WTC11 (cell line): ENCODE results near the gene ARSJ. TPM values are rescaled to one million over a fixed set of nuclear protein-coding genes. Genes with fewer than 3 reads are reported as not detected.
A peak's percentile ranks its signal among the peaks of the same experiment; 100 is the strongest.

Experiments used
- ATAC-seq: fragments of 200-7000 bp; cut with Tn5 transposase; 2 replicates; pipeline ENCODE4 v1.10.0; 2021; ENCODE audit warnings: mild to moderate bottlenecking, moderate library complexity
- CTCF ChIA-PET: fragments of 300-600 bp; sonication (Branson Sonifier 250); formaldehyde crosslinking; loops from one replicate; lab custom pipeline; 2021; ENCODE audit warnings: antibody characterized with exemption; lab: Charles Lee
- POLR2A ChIA-PET: fragments of 350-600 bp; sonication (Branson Sonifier 250); formaldehyde crosslinking; loops from one replicate; lab custom pipeline; 2021; ENCODE audit warnings: antibody characterized with exemption; lab: Charles Lee
- DNase-seq: peaks from one replicate; pipeline ENCODE4 v3.0.0; 2021; ENCODE audit warnings: low spot score
- H3K27ac Mint-ChIP-seq: 2 replicates; pipeline ENCODE4 v1.8.0; 2021; ENCODE audit warnings: mixed read lengths
- H3K27me3 Mint-ChIP-seq: 2 replicates; pipeline ENCODE4 v1.8.0; 2021; ENCODE audit warnings: low read depth, mild to moderate bottlenecking, moderate library complexity, mixed read lengths
- H3K36me3 Mint-ChIP-seq: 2 replicates; pipeline ENCODE4 v1.8.0; 2021; ENCODE audit warnings: mixed read lengths
- H3K4me1 Mint-ChIP-seq: 2 replicates; pipeline ENCODE4 v1.8.0; 2022; ENCODE audit warnings: mixed read lengths
- H3K4me3 Mint-ChIP-seq: 2 replicates; pipeline ENCODE4 v1.8.0; 2021; ENCODE audit warnings: mild to moderate bottlenecking, moderate library complexity, mixed read lengths
- H3K9me3 Mint-ChIP-seq: 2 replicates; pipeline ENCODE4 v1.8.0; 2021; ENCODE audit warnings: mixed read lengths
- CDX4 ChIP-seq: fragments of 250-450 bp; sonication (Bioruptor Pico); IDR thresholded peaks from 2 replicates; pipeline ENCODE4 v1.9.0; 2021; ENCODE audit warnings: moderate library complexity, mild to moderate bottlenecking, inconsistent platforms, borderline replicate concordance
- CREB1 ChIP-seq: sonication (generic); formaldehyde crosslinking; IDR thresholded peaks from 2 replicates; pipeline ENCODE4 v1.8.0; 2023; ENCODE audit warnings: mild to moderate bottlenecking, missing genetic modification reagents
- EMX1 ChIP-seq: fragments of 250-450 bp; sonication (Bioruptor Pico); IDR thresholded peaks from 2 replicates; pipeline ENCODE4 v1.8.0; 2021; ENCODE audit warnings: mild to moderate bottlenecking
- FOXJ3 ChIP-seq: sonication (generic); formaldehyde crosslinking; IDR thresholded peaks from 2 replicates; pipeline ENCODE4 v1.9.0; 2021; ENCODE audit warnings: missing genetic modification reagents, mild to moderate bottlenecking, borderline replicate concordance
- FOXP4 ChIP-seq: sonication (generic); formaldehyde crosslinking; IDR thresholded peaks from 2 replicates; pipeline ENCODE4 v1.8.0; 2022; ENCODE audit warnings: mild to moderate bottlenecking, missing genetic modification reagents
- GRHL2 ChIP-seq: fragments of 250-450 bp; sonication (Bioruptor Pico); IDR thresholded peaks from 2 replicates; pipeline ENCODE4 v1.8.0; 2022; ENCODE audit warnings: mild to moderate bottlenecking, moderate library complexity; ENCODE audit not compliant: insufficient replicate concordance, severe bottlenecking
- HMGA2 ChIP-seq: fragments of 250-450 bp; sonication (Bioruptor Pico); IDR thresholded peaks from 2 replicates; pipeline ENCODE4 v1.4.0; 2021; ENCODE audit warnings: mild to moderate bottlenecking, moderate library complexity
- HMGXB4 ChIP-seq: sonication (generic); formaldehyde crosslinking; IDR thresholded peaks from 2 replicates; pipeline ENCODE4 v1.8.1; 2023; ENCODE audit warnings: mild to moderate bottlenecking, moderate library complexity, missing genetic modification reagents
- JAZF1 ChIP-seq: fragments of 250-450 bp; sonication (Bioruptor Pico); IDR thresholded peaks from 2 replicates; pipeline ENCODE4 v1.9.0; 2021; ENCODE audit warnings: moderate library complexity, mild to moderate bottlenecking, inconsistent platforms
- JUN ChIP-seq: sonication (generic); formaldehyde crosslinking; IDR thresholded peaks from 2 replicates; pipeline ENCODE4 v1.8.0; 2023; ENCODE audit warnings: mild to moderate bottlenecking, missing genetic modification reagents
- MYBL2 ChIP-seq: sonication (generic); formaldehyde crosslinking; IDR thresholded peaks from 2 replicates; pipeline ENCODE4 v1.8.1; 2023; ENCODE audit warnings: mild to moderate bottlenecking, moderate library complexity, missing genetic modification reagents
- NR2C2 ChIP-seq: sonication (generic); formaldehyde crosslinking; IDR thresholded peaks from 2 replicates; pipeline ENCODE4 v1.8.0; 2022; ENCODE audit warnings: mild to moderate bottlenecking, missing genetic modification reagents
- ZNF121 ChIP-seq: sonication (generic); formaldehyde crosslinking; IDR thresholded peaks from 2 replicates; pipeline ENCODE4 v1.8.0; 2023; ENCODE audit warnings: missing genetic modification reagents
- ZNF396 ChIP-seq: fragments of 250-450 bp; sonication (Bioruptor Pico); IDR thresholded peaks from 2 replicates; pipeline ENCODE4 v1.8.0; 2021; ENCODE audit warnings: mild to moderate bottlenecking, moderate library complexity, borderline replicate concordance
- ZNF671 ChIP-seq: fragments of 250-450 bp; sonication (Bioruptor Pico); IDR thresholded peaks from 2 replicates; pipeline ENCODE4 v1.8.0; 2021; ENCODE audit warnings: mild to moderate bottlenecking
- total RNA-seq: library from RNA; stranded (reverse); gene quantifications from 3 replicates; pipeline ENCODE4 v1.2.3, GENCODE V29; 2021
- TF ChIP-seq, protein P1 (sequence below): sonication (generic); formaldehyde crosslinking; IDR thresholded peaks from 2 replicates; pipeline ENCODE4 v1.8.1; 2022; ENCODE audit warnings: mild to moderate bottlenecking, moderate library complexity, missing genetic modification reagents
- TF ChIP-seq, protein P2 (sequence below): fragments of 250-450 bp; sonication (Bioruptor Pico); IDR thresholded peaks from 2 replicates; pipeline ENCODE4 v1.9.0; 2021; ENCODE audit warnings: mild to moderate bottlenecking, borderline replicate concordance
- TF ChIP-seq, protein P3 (sequence below): fragments of 250-450 bp; sonication (Bioruptor Pico); IDR thresholded peaks from 2 replicates; pipeline ENCODE4 v2.1.2; 2022; ENCODE audit warnings: mild to moderate bottlenecking, moderate library complexity
- TF ChIP-seq, protein P4 (sequence below): sonication (generic); formaldehyde crosslinking; IDR thresholded peaks from 2 replicates; pipeline ENCODE4 v1.8.0; 2022; ENCODE audit warnings: missing genetic modification reagents
- TF ChIP-seq, protein P5 (sequence below): fragments of 250-450 bp; sonication (Bioruptor Pico); IDR thresholded peaks from 2 replicates; pipeline ENCODE4 v1.9.0; 2021; ENCODE audit warnings: mild to moderate bottlenecking

The ARSJ gene
- total RNA-seq, 1 experiment from 2014 or later, result 6.6 TPM

DNA sequence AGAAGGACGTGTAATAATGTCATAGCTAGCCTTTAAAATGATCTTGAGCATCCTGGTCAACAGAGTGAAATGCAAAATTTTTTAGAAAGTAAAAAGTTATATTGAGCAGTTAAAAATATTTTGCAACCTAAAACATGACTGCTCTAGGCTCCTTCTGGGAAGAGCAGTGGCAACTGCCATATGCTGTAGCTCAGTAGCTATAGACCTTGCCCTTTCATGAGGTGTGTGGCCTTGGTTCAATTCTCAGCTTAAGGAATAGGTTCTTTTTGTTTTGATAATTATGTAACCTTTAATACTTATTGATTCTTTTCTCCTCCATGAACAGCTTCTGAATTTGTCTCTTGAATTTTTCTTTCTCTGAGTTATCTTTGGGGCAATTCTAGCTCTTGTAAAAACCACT is 105.0 kb downstream of the ARSJ start:
- TF ChIP-seq JUN (CRISPR knock-in tag) (no peak), CREB1 (no peak), ZNF121 (CRISPR knock-in tag) (no peak), NR2C2 (CRISPR knock-in tag) (no peak)
- H3K27ac Mint-ChIP-seq, result no peak overlapping the region
- ChIA-PET CTCF (interaction anchor here (1.0 to 2.6 kb wide), 2 partner anchors 327 to 480 kb away, joined by 3 to 10 read pairs; no protein-coding TSS in a partner anchor), POLR2A (no interaction called here)
- peaks cover 71% of the 10 kb centered on the region for H3K4me1 Mint-ChIP-seq
- H3K27me3 Mint-ChIP-seq, result no peaks in the 10 kb centered on the region
- ATAC-seq, result no peak
- H3K9me3 Mint-ChIP-seq, result peaks cover 12% of the 10 kb centered on the region
- DNase-seq, result no peak
- peaks cover 4% of the 10 kb centered on the region for H3K36me3 Mint-ChIP-seq
- H3K4me3 Mint-ChIP-seq, result no peak overlapping the region

GRCh38 chr4:113873508-113873907 is 105.9 kb downstream of the ARSJ start:
- ATAC-seq (no peak), DNase-seq (no peak)
- CTCF ChIA-PET, result interaction anchor here (2.6 kb wide), 1 partner anchor 326 kb away, joined by 10 read pairs; no protein-coding TSS in a partner anchor
- Mint-ChIP-seq H3K4me3 (no peak overlapping the region), H3K9me3 (peaks cover 12% of the 10 kb centered on the region), H3K36me3 (peaks cover 4% of the 10 kb centered on the region), H3K4me1 (peaks cover 63% of the 10 kb centered on the region), H3K27me3 (no peaks in the 10 kb centered on the region), H3K27ac (peak overlapping the region; percentile 26; the same call in 1 of the 2 replicates)
- POLR2A ChIA-PET, result interaction anchor here (0.7 kb wide), 1 partner anchor 561 kb away, joined by 8 read pairs; no protein-coding TSS in a partner anchor
- no peak for TF ChIP-seq FOXJ3
- no peak for TF ChIP-seq EMX1
- no peak for TF ChIP-seq FOXP4 (CRISPR knock-in tag)
- TF ChIP-seq, protein P1, sequence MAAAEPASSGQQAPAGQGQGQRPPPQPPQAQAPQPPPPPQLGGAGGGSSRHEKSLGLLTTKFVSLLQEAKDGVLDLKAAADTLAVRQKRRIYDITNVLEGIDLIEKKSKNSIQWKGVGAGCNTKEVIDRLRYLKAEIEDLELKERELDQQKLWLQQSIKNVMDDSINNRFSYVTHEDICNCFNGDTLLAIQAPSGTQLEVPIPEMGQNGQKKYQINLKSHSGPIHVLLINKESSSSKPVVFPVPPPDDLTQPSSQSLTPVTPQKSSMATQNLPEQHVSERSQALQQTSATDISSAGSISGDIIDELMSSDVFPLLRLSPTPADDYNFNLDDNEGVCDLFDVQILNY, result no peak
- TF ChIP-seq GRHL2 (CRISPR knock-in tag), result no peak
- TF ChIP-seq, protein P2, sequence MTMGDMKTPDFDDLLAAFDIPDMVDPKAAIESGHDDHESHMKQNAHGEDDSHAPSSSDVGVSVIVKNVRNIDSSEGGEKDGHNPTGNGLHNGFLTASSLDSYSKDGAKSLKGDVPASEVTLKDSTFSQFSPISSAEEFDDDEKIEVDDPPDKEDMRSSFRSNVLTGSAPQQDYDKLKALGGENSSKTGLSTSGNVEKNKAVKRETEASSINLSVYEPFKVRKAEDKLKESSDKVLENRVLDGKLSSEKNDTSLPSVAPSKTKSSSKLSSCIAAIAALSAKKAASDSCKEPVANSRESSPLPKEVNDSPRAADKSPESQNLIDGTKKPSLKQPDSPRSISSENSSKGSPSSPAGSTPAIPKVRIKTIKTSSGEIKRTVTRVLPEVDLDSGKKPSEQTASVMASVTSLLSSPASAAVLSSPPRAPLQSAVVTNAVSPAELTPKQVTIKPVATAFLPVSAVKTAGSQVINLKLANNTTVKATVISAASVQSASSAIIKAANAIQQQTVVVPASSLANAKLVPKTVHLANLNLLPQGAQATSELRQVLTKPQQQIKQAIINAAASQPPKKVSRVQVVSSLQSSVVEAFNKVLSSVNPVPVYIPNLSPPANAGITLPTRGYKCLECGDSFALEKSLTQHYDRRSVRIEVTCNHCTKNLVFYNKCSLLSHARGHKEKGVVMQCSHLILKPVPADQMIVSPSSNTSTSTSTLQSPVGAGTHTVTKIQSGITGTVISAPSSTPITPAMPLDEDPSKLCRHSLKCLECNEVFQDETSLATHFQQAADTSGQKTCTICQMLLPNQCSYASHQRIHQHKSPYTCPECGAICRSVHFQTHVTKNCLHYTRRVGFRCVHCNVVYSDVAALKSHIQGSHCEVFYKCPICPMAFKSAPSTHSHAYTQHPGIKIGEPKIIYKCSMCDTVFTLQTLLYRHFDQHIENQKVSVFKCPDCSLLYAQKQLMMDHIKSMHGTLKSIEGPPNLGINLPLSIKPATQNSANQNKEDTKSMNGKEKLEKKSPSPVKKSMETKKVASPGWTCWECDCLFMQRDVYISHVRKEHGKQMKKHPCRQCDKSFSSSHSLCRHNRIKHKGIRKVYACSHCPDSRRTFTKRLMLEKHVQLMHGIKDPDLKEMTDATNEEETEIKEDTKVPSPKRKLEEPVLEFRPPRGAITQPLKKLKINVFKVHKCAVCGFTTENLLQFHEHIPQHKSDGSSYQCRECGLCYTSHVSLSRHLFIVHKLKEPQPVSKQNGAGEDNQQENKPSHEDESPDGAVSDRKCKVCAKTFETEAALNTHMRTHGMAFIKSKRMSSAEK (CRISPR knock-in tag), result no peak
- TF ChIP-seq, protein P3, sequence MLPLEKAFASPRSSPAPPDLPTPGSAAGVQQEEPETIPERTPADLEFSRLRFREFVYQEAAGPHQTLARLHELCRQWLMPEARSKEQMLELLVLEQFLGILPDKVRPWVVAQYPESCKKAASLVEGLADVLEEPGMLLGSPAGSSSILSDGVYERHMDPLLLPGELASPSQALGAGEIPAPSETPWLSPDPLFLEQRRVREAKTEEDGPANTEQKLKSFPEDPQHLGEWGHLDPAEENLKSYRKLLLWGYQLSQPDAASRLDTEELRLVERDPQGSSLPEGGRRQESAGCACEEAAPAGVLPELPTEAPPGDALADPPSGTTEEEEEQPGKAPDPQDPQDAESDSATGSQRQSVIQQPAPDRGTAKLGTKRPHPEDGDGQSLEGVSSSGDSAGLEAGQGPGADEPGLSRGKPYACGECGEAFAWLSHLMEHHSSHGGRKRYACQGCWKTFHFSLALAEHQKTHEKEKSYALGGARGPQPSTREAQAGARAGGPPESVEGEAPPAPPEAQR (CRISPR knock-in tag), result no peak
- TF ChIP-seq, protein P4, sequence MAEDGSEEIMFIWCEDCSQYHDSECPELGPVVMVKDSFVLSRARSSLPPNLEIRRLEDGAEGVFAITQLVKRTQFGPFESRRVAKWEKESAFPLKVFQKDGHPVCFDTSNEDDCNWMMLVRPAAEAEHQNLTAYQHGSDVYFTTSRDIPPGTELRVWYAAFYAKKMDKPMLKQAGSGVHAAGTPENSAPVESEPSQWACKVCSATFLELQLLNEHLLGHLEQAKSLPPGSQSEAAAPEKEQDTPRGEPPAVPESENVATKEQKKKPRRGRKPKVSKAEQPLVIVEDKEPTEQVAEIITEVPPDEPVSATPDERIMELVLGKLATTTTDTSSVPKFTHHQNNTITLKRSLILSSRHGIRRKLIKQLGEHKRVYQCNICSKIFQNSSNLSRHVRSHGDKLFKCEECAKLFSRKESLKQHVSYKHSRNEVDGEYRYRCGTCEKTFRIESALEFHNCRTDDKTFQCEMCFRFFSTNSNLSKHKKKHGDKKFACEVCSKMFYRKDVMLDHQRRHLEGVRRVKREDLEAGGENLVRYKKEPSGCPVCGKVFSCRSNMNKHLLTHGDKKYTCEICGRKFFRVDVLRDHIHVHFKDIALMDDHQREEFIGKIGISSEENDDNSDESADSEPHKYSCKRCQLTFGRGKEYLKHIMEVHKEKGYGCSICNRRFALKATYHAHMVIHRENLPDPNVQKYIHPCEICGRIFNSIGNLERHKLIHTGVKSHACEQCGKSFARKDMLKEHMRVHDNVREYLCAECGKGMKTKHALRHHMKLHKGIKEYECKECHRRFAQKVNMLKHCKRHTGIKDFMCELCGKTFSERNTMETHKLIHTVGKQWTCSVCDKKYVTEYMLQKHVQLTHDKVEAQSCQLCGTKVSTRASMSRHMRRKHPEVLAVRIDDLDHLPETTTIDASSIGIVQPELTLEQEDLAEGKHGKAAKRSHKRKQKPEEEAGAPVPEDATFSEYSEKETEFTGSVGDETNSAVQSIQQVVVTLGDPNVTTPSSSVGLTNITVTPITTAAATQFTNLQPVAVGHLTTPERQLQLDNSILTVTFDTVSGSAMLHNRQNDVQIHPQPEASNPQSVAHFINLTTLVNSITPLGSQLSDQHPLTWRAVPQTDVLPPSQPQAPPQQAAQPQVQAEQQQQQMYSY (CRISPR knock-in tag), result no peak
- no peak for TF ChIP-seq CDX4
- TF ChIP-seq CREB1, result no peak
- TF ChIP-seq HMGXB4, result no peak
- TF ChIP-seq ZNF396 (CRISPR knock-in tag), result no peak
- no peak for TF ChIP-seq JAZF1 (CRISPR knock-in tag)
- no peak for TF ChIP-seq HMGA2 (CRISPR knock-in tag)
- TF ChIP-seq MYBL2 (CRISPR knock-in tag), result no peak
- TF ChIP-seq, protein P5, sequence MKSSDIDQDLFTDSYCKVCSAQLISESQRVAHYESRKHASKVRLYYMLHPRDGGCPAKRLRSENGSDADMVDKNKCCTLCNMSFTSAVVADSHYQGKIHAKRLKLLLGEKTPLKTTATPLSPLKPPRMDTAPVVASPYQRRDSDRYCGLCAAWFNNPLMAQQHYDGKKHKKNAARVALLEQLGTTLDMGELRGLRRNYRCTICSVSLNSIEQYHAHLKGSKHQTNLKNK (CRISPR knock-in tag), result no peak
- no peak for TF ChIP-seq ZNF671 (CRISPR knock-in tag)
